MCF 10A (cell line): ENCODE measurements around the gene PXK. TPM values are rescaled to one million over a fixed set of nuclear protein-coding genes. Genes with fewer than 3 reads are reported as not detected.

ENCODE experiments used
- BruUV-seq: library from RNA; stranded (reverse); fragments of 400-500 nt; replicated peaks from 2 replicates; lab custom pipeline; 2021; lab: Mats Ljungman, UMichigan
- CTCF ChIA-PET: fragments of 300-600 bp; sonication (Branson Sonifier 250); formaldehyde crosslinking; extraction: SDS; loops from one replicate; lab custom pipeline; 2021; ENCODE audit warnings: antibody characterized with exemption, inconsistent platforms; lab: Yijun Ruan, JAX
- POLR2A ChIA-PET: fragments of 300-600, 350-650 bp; sonication (Branson Sonifier 250); formaldehyde crosslinking; extraction: SDS; loops from one replicate; lab custom pipeline; 2020; ENCODE audit warnings: antibody characterized with exemption, inconsistent platforms; lab: Yijun Ruan, JAX
- DNase-seq: peaks from one replicate; pipeline ENCODE4 v3.0.0-alpha.2; 2018; ENCODE audit not compliant: unreplicated experiment
- H3K27ac Mint-ChIP-seq: one replicate; pipeline ENCODE4 v1.8.0; 2022; ENCODE audit warnings: mild to moderate bottlenecking, low read depth, mixed read lengths; ENCODE audit not compliant: unreplicated experiment
- H3K27me3 Mint-ChIP-seq: one replicate; pipeline ENCODE4 v1.8.0; 2022; ENCODE audit warnings: mixed read lengths; ENCODE audit not compliant: insufficient read depth, unreplicated experiment
- H3K36me3 Mint-ChIP-seq: one replicate; pipeline ENCODE4 v1.8.0; 2022; ENCODE audit warnings: mild to moderate bottlenecking, moderate library complexity, mixed read lengths; ENCODE audit not compliant: insufficient read depth, unreplicated experiment
- H3K4me1 Mint-ChIP-seq: one replicate; pipeline ENCODE4 v1.8.0; 2022; ENCODE audit warnings: mixed read lengths; ENCODE audit not compliant: insufficient read depth, unreplicated experiment
- H3K4me3 Mint-ChIP-seq: one replicate; pipeline ENCODE4 v1.8.0; 2022; ENCODE audit warnings: mild to moderate bottlenecking, moderate library complexity, mixed read lengths; ENCODE audit not compliant: unreplicated experiment
- H3K9me3 Mint-ChIP-seq: one replicate; pipeline ENCODE4 v1.8.0; 2022; ENCODE audit warnings: mixed read lengths; ENCODE audit not compliant: unreplicated experiment
- CTCF ChIP-seq: fragments of 200-600 bp; IDR thresholded peaks from one replicate; pipeline ENCODE4 v1.8.0; 2022; ENCODE audit warnings: antibody characterized with exemption, mild to moderate bottlenecking; ENCODE audit not compliant: unreplicated experiment
- intact Hi-C: fragments of 100-400 bp; cut with micrococcal nuclease; formaldehyde crosslinking; loops from 2 replicates; pipeline ENCODE4 v1.14.1; 2022
- total RNA-seq: library from RNA; stranded (reverse); gene quantifications from 2 replicates; pipeline ENCODE4 v1.2.3, GENCODE V29; 2022

PXK gene
- total RNA-seq, 1 experiment from 2014 or later: 62.2 TPM

GRCh38 chr3:58292866-58293265 lies 39.8 kb upstream of the PXK start:
- no peak overlapping the region for H3K27ac Mint-ChIP-seq
- CTCF ChIA-PET: interaction anchor here (0.9 to 2.8 kb wide), 7 partner anchors 8 to 131 kb away, joined by 3 to 10 read pairs (median 5); partner anchors contain the start of genes HTD2 and RPP14
- H3K36me3 Mint-ChIP-seq: peaks cover 5% of the 10 kb centered on the region
- no peak overlapping the region for H3K4me3 Mint-ChIP-seq
- H3K27me3 Mint-ChIP-seq: no peaks in the 10 kb centered on the region
- no TSS peak for BruUV-seq
- H3K4me1 Mint-ChIP-seq: no peaks in the 10 kb centered on the region
- intact Hi-C loops: no loop called here
- POLR2A ChIA-PET: interaction anchor here (1.0 kb wide), 1 partner anchor 9 kb away, joined by 3 read pairs; no protein-coding TSS in a partner anchor
- no peak for TF ChIP-seq CTCF
- H3K9me3 Mint-ChIP-seq: no peaks in the 10 kb centered on the region
- no peak for DNase-seq

GRCh38 chr3:58293516-58293915 lies 39.2 kb upstream of the PXK start:
- Mint-ChIP-seq H3K27ac (no peak overlapping the region), H3K4me1 (no peaks in the 10 kb centered on the region), H3K36me3 (no peaks in the 10 kb centered on the region), H3K27me3 (no peaks in the 10 kb centered on the region), H3K4me3 (no peak overlapping the region), H3K9me3 (no peaks in the 10 kb centered on the region)
- no peak for TF ChIP-seq CTCF
- ChIA-PET CTCF (interaction anchor here (1.1 to 2.8 kb wide), 2 partner anchors 13 to 115 kb away, joined by 10 read pairs; partner anchors contain the start of genes HTD2 and RPP14), POLR2A (interaction anchor here (1.0 kb wide), 1 partner anchor 9 kb away, joined by 3 read pairs; no protein-coding TSS in a partner anchor)
- intact Hi-C loops: no loop called here
- DNase-seq: no peak
- no TSS peak for BruUV-seq

GRCh38 chr3:58296269-58296668 lies 36.4 kb upstream of the PXK start:
- H3K4me1 Mint-ChIP-seq: no peaks in the 10 kb centered on the region
- no peaks in the 10 kb centered on the region for H3K36me3 Mint-ChIP-seq
- H3K9me3 Mint-ChIP-seq: no peaks in the 10 kb centered on the region
- BruUV-seq: no TSS peak
- H3K27ac Mint-ChIP-seq: no peak overlapping the region
- no peak for TF ChIP-seq CTCF
- no peak for DNase-seq
- intact Hi-C loops: no loop called here
- H3K4me3 Mint-ChIP-seq: no peak overlapping the region
- ChIA-PET CTCF (interaction anchor here (0.6 to 10.5 kb wide), 5 partner anchors 10 to 118 kb away, joined by 3 to 254 read pairs (median 8); partner anchors contain the start of genes HTD2 and RPP14), POLR2A (no interaction called here)
- peaks cover 5% of the 10 kb centered on the region for H3K27me3 Mint-ChIP-seq

- ChIA-PET POLR2A (interaction anchor here (1.3 kb wide), 1 partner anchor 58 kb away, joined by 4 read pairs; no protein-coding TSS in a partner anchor), CTCF (interaction anchor here (0.7 to 10.5 kb wide), 5 partner anchors 9 to 119 kb away, joined by 3 to 254 read pairs (median 8); partner anchors contain the start of genes HTD2 and RPP14)
- Mint-ChIP-seq H3K4me1 (no peaks in the 10 kb centered on the region), H3K27ac (no peak overlapping the region), H3K27me3 (peaks cover 10% of the 10 kb centered on the region), H3K4me3 (no peak overlapping the region), H3K9me3 (no peaks in the 10 kb centered on the region), H3K36me3 (no peaks in the 10 kb centered on the region)
- no peak for TF ChIP-seq CTCF
- intact Hi-C loops: no loop called here
- no TSS peak for BruUV-seq
- DNase-seq: no peak
These were observed 35.8 kb upstream of the PXK start for GRCh38 chr3:58296843-58297242.
